MM.1S (cell line): ENCODE results near the gene C2CD3.
"Not testable (repeated sequence)": the region's sequence is repeated elsewhere in the genome, so short reads cannot be mapped to it uniquely, and the experiment has no call there.

Experiments
- DNase-seq: peaks from one replicate; pipeline ENCODE4 v3.0.0-alpha.2; 2015
- H2AFZ ChIP-seq: fragments of 300-600 bp; sonication (generic); 2 replicates; pipeline ENCODE4 v1.6.0; 2016; ENCODE audit warnings: antibody characterized with exemption, low read length
- H3F3A ChIP-seq: fragments of 300-600 bp; sonication (generic); 2 replicates; pipeline ENCODE4 v1.6.1; 2016; ENCODE audit warnings: mild to moderate bottlenecking, antibody characterized with exemption, low read length, moderate library complexity, mixed read lengths; ENCODE audit not compliant: insufficient read depth
- H3K27ac ChIP-seq: fragments of 300-600 bp; sonication (generic); 2 replicates; pipeline ENCODE4 v1.5.1; 2016; ENCODE audit warnings: mild to moderate bottlenecking, low read length
- H3K27me3 ChIP-seq: fragments of 300-600 bp; sonication (generic); replicated peaks from 2 replicates; pipeline ENCODE4 v1.6.0; 2016; ENCODE audit warnings: low read length; ENCODE audit not compliant: insufficient read depth
- H3K36me3 ChIP-seq: fragments of 300-600 bp; sonication (generic); replicated peaks from 2 replicates; pipeline ENCODE4 v1.6.1; 2016; ENCODE audit warnings: mild to moderate bottlenecking, low read length, mixed read lengths; ENCODE audit not compliant: insufficient read depth
- H3K4me1 ChIP-seq: fragments of 300-600 bp; sonication (generic); 2 replicates; pipeline ENCODE4 v1.6.1; 2016; ENCODE audit warnings: low read length, mixed read lengths
- H3K4me2 ChIP-seq: fragments of 300-600 bp; sonication (generic); 2 replicates; pipeline ENCODE4 v1.6.0; 2016; ENCODE audit warnings: low read depth, low read length
- H3K4me3 ChIP-seq: fragments of 300-600 bp; sonication (generic); 2 replicates; pipeline ENCODE4 v1.5.1; 2016; ENCODE audit warnings: low read length, mixed read lengths
- H3K79me2 ChIP-seq: fragments of 300-600 bp; sonication (generic); 2 replicates; pipeline ENCODE4 v1.6.1; 2016; ENCODE audit warnings: mixed run types, low read length, mixed read lengths
- H3K9ac ChIP-seq: fragments of 300-600 bp; sonication (generic); 2 replicates; pipeline ENCODE4 v1.6.1; 2016; ENCODE audit warnings: low read length, mixed read lengths
- H3K9me2 ChIP-seq: fragments of 300-600 bp; sonication (generic); replicated peaks from 2 replicates; pipeline ENCODE4 v1.6.1; 2016; ENCODE audit warnings: mild to moderate bottlenecking, low read length, mixed read lengths; ENCODE audit not compliant: insufficient read depth
- H3K9me3 ChIP-seq: fragments of 300-600 bp; sonication (generic); replicated peaks from 2 replicates; pipeline ENCODE4 v1.6.1; 2016; ENCODE audit warnings: mild to moderate bottlenecking, low read length, mixed read lengths; ENCODE audit not compliant: insufficient read depth
- H4K20me1 ChIP-seq: fragments of 300-600 bp; sonication (generic); 2 replicates; pipeline ENCODE4 v1.6.1; 2016; ENCODE audit warnings: mild to moderate bottlenecking, low read length, moderate library complexity, mixed read lengths; ENCODE audit not compliant: insufficient read depth
- CTCF ChIP-seq: fragments of 300-600 bp; sonication (generic); IDR thresholded peaks from 2 replicates; pipeline ENCODE4 v1.5.1; 2016; ENCODE audit warnings: antibody characterized with exemption, low read length, mixed read lengths
- EZH2 ChIP-seq: fragments of 300-600 bp; sonication (generic); optimal IDR thresholded peaks from 2 replicates; pipeline ENCODE3; 2017; ENCODE audit warnings: low read depth, mild to moderate bottlenecking, antibody characterized with exemption, low read length, mixed read lengths
- EZH2phosphoT487 ChIP-seq: fragments of 300-600 bp; sonication (generic); IDR thresholded peaks from 2 replicates; pipeline ENCODE4 v1.6.1; 2018; ENCODE audit warnings: antibody characterized with exemption, low read length

Gene C2CD3

GRCh38 chr11:74132833-74133232 lies 38.0 kb downstream of the C2CD3 start:
- Histone ChIP-seq H3K9me2 (no peaks in the 10 kb centered on the region), H3K36me3 (no peaks in the 10 kb centered on the region), H2AFZ (no peak overlapping the region), H3K27ac (no peak overlapping the region), H3K4me2 (no peak overlapping the region), H4K20me1 (no peaks in the 10 kb centered on the region), H3K79me2 (no peaks in the 10 kb centered on the region), H3F3A (no peaks in the 10 kb centered on the region), H3K4me1 (no peaks in the 10 kb centered on the region), H3K9me3 (no peaks in the 10 kb centered on the region), H3K9ac (no peak overlapping the region), H3K27me3 (no peaks in the 10 kb centered on the region), H3K4me3 (no peak overlapping the region)
- DNase-seq, result no peak
- TF ChIP-seq CTCF, result no peak
- TF ChIP-seq EZH2, result no peak
- no peak for TF ChIP-seq EZH2phosphoT487

DNA sequence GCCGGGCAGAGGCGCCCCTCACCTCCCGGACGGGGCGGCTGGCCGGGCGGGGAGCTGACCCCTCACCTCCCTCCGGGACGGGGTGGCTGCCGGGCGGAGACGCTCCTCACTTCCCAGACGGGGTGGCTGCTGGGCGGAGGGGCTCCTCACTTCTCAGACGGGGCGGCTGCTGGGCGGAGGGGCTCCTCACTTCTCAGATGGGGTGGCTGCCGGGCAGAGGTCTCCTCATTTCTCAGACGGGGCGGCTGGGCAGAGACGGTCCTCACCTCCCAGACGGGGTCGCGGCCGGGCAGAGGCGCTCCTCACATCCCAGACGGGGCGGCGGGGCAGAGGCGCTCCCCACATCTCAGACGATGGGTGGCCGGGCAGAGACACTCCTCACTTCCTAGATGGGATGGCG lies 41.7 kb downstream of the C2CD3 start:
- not testable (repeated sequence) for H3K4me1 ChIP-seq, H3K4me3 ChIP-seq

DNA sequence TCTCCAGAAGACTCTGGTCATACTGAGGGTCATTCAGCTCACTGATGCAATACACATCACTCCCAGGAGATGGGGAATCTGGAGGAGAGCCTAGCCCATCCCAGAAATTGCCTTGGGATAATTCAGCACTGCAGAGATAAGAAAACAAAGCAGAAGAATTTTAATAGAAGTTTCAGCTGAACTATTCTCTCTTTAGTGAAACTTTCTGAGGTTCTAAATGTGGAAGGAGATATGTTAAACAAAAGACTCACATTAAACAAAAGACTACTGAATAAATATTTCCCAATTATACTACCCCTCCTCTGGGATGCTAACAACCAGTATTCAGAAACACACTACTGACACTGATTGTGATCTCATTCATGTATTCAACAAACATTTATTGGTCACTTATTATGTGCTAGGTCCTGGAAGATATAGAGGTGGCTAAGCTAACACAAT lies 47.8 kb downstream of the C2CD3 start:
- Histone ChIP-seq H3K4me2 (no peak overlapping the region), H3K36me3 (no peaks in the 10 kb centered on the region; the same call in 1 of the 2 replicates), H4K20me1 (no peaks in the 10 kb centered on the region), H2AFZ (no peak overlapping the region), H3K79me2 (no peaks in the 10 kb centered on the region), H3K9me3 (no peaks in the 10 kb centered on the region), H3K9me2 (no peaks in the 10 kb centered on the region), H3F3A (no peaks in the 10 kb centered on the region), H3K4me3 (no peak overlapping the region), H3K9ac (no peak overlapping the region), H3K4me1 (no peaks in the 10 kb centered on the region), H3K27me3 (no peaks in the 10 kb centered on the region), H3K27ac (no peak overlapping the region)
- TF ChIP-seq CTCF (no peak), EZH2phosphoT487 (no peak), EZH2 (no peak)
- DNase-seq, result no peak

More for the DNA sequence above, 41.7 kb downstream of the C2CD3 start:
- not testable (repeated sequence) for H4K20me1 ChIP-seq, H3K9ac ChIP-seq, H3K27me3 ChIP-seq, H3K27ac ChIP-seq, H3K36me3 ChIP-seq, H3K9me3 ChIP-seq, DNase-seq, H3F3A ChIP-seq, H2AFZ ChIP-seq, H3K9me2 ChIP-seq, H3K79me2 ChIP-seq, H3K4me2 ChIP-seq

- Histone ChIP-seq H3K4me2 (no peak overlapping the region), H3K9me2 (no peaks in the 10 kb centered on the region), H3F3A (no peaks in the 10 kb centered on the region), H3K4me3 (no peak overlapping the region), H3K27me3 (no peaks in the 10 kb centered on the region), H3K9ac (no peak overlapping the region), H3K79me2 (no peaks in the 10 kb centered on the region), H3K9me3 (no peaks in the 10 kb centered on the region), H2AFZ (no peak overlapping the region), H4K20me1 (no peaks in the 10 kb centered on the region), H3K4me1 (no peaks in the 10 kb centered on the region), H3K27ac (no peak overlapping the region), H3K36me3 (no peaks in the 10 kb centered on the region; the same call in 1 of the 2 replicates)
- DNase-seq, result no peak
- TF ChIP-seq EZH2, result no peak
- TF ChIP-seq EZH2phosphoT487, result no peak
Measured at GRCh38 chr11:74121804-74122203, 49.0 kb downstream of the C2CD3 start.

- H3K4me2 ChIP-seq, H2AFZ ChIP-seq, H3K9me3 ChIP-seq, H3K27me3 ChIP-seq, H4K20me1 ChIP-seq, DNase-seq, H3K79me2 ChIP-seq, H3K9ac ChIP-seq, H3F3A ChIP-seq, H3K27ac ChIP-seq, H3K36me3 ChIP-seq, H3K4me1 ChIP-seq, H3K4me3 ChIP-seq, H3K9me2 ChIP-seq: not testable (repeated sequence)
Measured at GRCh38 chr11:74120260-74121035, 50.4 kb downstream of the C2CD3 start.
